ENCODE data around the gene FAM83B.

DNA sequence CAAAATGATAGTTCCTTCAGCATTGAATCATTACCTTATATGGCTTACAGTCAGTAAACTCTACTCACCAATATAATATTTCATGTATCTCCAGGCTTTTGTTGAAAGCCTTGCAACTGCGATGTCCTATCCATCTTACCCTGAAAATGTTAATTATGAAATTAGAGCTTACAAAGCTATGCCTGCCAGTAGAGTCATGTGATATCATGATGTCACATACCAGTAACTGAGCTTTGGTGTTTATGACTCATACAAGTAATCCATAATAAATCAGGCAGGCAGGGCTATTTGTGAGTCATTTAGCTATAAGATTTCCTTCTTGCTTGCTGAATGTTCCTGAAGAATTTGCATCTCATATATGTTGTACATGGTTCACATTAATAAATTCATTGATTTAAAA lies 44.9 kb upstream of the FAM83B start:
- TF ChIP-seq POLR2A (IDR thresholded peaks at IDR 0.05), result no peak
- TF ChIP-seq, protein P1, sequence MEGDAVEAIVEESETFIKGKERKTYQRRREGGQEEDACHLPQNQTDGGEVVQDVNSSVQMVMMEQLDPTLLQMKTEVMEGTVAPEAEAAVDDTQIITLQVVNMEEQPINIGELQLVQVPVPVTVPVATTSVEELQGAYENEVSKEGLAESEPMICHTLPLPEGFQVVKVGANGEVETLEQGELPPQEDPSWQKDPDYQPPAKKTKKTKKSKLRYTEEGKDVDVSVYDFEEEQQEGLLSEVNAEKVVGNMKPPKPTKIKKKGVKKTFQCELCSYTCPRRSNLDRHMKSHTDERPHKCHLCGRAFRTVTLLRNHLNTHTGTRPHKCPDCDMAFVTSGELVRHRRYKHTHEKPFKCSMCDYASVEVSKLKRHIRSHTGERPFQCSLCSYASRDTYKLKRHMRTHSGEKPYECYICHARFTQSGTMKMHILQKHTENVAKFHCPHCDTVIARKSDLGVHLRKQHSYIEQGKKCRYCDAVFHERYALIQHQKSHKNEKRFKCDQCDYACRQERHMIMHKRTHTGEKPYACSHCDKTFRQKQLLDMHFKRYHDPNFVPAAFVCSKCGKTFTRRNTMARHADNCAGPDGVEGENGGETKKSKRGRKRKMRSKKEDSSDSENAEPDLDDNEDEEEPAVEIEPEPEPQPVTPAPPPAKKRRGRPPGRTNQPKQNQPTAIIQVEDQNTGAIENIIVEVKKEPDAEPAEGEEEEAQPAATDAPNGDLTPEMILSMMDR (IDR thresholded peaks at IDR 0.05), result no peak

Measured in esophagus squamous epithelium (tissue), 4 donors.